Measurements from ENCODE around the gene CCDC6. TPM values are rescaled to one million over a fixed set of nuclear protein-coding genes. Genes with fewer than 3 reads are reported as not detected.

CCDC6 gene
- total and polyA plus RNA-seq, 2 of the 8 experiments (the other 6 are each of a cell fraction or from before 2014, with no cell fraction given) = 42.2 to 74.4 TPM

DNA sequence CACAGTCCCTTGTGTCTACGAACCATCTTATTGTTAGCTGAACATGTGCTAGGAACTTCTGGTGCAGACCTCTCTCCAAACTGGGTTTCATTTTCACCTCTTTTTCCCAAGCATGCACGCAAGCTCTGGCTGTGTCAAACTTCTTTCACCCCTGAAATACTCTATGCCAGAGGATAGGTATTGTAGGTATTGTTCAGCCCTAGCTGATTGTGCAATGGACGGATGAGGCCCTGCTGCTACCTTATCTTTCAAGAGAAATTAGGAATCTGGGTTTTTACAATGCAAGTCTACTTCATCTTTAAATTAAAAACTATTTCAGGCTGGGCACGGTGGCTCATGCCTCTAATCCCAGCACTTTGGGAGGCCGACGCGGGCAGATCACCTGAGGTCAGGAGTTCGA, 124.8 kb downstream of the CCDC6 start:
- Histone ChIP-seq H4K5ac (ENCODE audit: insufficient read length, low read depth, low read length) (no peak overlapping the region), H3K4me3 (ENCODE audit: extremely low read depth in 1 of 4, insufficient read depth in 2 of 4, low read depth in 3 of 4, low read length in 4 of 4) (no peak overlapping the region), H4K8ac (ENCODE audit: extremely low read depth, insufficient read depth, low read length) (no peak overlapping the region), H3K36me3 (ENCODE audit: control insufficient read depth in 2 of 4, insufficient read depth in 4 of 4, low read length in 3 of 4) (no peaks in the 10 kb centered on the region), H3K27ac (ENCODE audit: low read depth, low read length) (no peak overlapping the region), H3K14ac (ENCODE audit: insufficient read length) (no peak overlapping the region), H2BK5ac (ENCODE audit: low read depth, low read length) (no peak overlapping the region), H3K18ac (ENCODE audit: extremely low read depth, low read length) (no peak overlapping the region), H3K79me1 (ENCODE audit: low read depth, low read length) (no peaks in the 10 kb centered on the region), H3K4ac (replicated peaks; ENCODE audit: insufficient read length, low read depth, low read length) (no peak overlapping the region), H3K4me2 (ENCODE audit: insufficient read depth in 1 of 2, low read depth in 2 of 2, low read length in 2 of 2) (no peak overlapping the region), H3K23me2 (ENCODE audit: low read depth, low read length) (no peaks in the 10 kb centered on the region), H3K27me3 (replicated peaks in 1 of 4; ENCODE audit: control insufficient read depth in 3 of 4, extremely low read depth in 1 of 4, insufficient read depth in 3 of 4, low read length in 3 of 4) (no peaks in the 10 kb centered on the region), H4K91ac (replicated peaks; ENCODE audit: insufficient read length, low read length) (no peak overlapping the region), H4K20me1 (replicated peaks in 1 of 2; ENCODE audit: control insufficient read depth in 1 of 2, insufficient read depth in 2 of 2, low read length in 2 of 2) (no peaks in the 10 kb centered on the region), H3K9ac (replicated peaks in 1 of 4; ENCODE audit: extremely low read depth in 1 of 4, low read depth in 3 of 4, low read length in 3 of 4) (no peak overlapping the region), H2AFZ (ENCODE audit: low read length) (no peak overlapping the region), H2AK5ac (ENCODE audit: low read depth, low read length) (no peak overlapping the region), H3K9me3 (ENCODE audit: insufficient read depth in 2 of 2, low read depth in 1 of 2, low read length in 1 of 2) (peaks cover 8 to 9% of the 10 kb centered on the region in 2 experiments; a peak in 3 of 4 replicates), H2BK120ac (replicated peaks; ENCODE audit: low read depth, low read length) (no peak overlapping the region), H2BK20ac (ENCODE audit: low read length) (no peak overlapping the region), H2BK15ac (ENCODE audit: low read length) (no peak overlapping the region), H2BK12ac (ENCODE audit: low read depth, low read length) (no peak overlapping the region), H3K79me2 (ENCODE audit: control insufficient read depth in 1 of 2, insufficient read depth in 2 of 2, low read length in 2 of 2) (no peaks in the 10 kb centered on the region), H3K4me1 (replicated peaks in 1 of 4; ENCODE audit: control insufficient read depth in 3 of 4, insufficient read depth in 4 of 4, low read length in 3 of 4) (no peaks in the 10 kb centered on the region), H3K56ac (replicated peaks; ENCODE audit: insufficient read length, low read depth, low read length) (no peak overlapping the region), H3K23ac (ENCODE audit: insufficient read length) (no peak overlapping the region)
- DNase-seq (ENCODE audit: low read depth in 1 of 2, low spot score in 2 of 2) (no peak), FAIRE-seq (no peak)
- CTCF ChIA-PET (ENCODE audit: partially characterized antibody) = interaction anchor here (0.8 to 1.8 kb wide), 5 partner anchors 9 to 112 kb away, joined by 3 to 6 read pairs (median 4); no protein-coding TSS in a partner anchor
- 87% methylated on average over 8 of the region's 8 CpGs; no CpG with 5 or more reads in 1 of the 2 experiments for WGBS, 2 experiments (ENCODE audit: extremely low coverage in 1 of 2, insufficient coverage in 1 of 2, insufficient read length in 1 of 2, insufficient replicate concordance in 2 of 2, low coverage in 1 of 2, low lambda C conversion rate in 2 of 2, missing lambda C conversion rate in 1 of 2)
- POLR2A ChIA-PET (ENCODE audit: partially characterized antibody) = no interaction called here
- TF ChIP-seq NRF1 (IDR thresholded peaks at IDR 0.05; ENCODE audit: low read depth, low read length) (no peak), KDM5A (IDR thresholded peaks at IDR 0.05; ENCODE audit: low read length) (no peak)

Measured in H1 (cell line).